WTC11 (cell line): ENCODE results near the gene CDV3. TPM values are rescaled to one million over a fixed set of nuclear protein-coding genes. Genes with fewer than 3 reads are reported as not detected.

Source experiments
- ATAC-seq: fragments of 200-7000 bp; cut with Tn5 transposase; 2 replicates; pipeline ENCODE4 v1.10.0; 2021; ENCODE audit warnings: mild to moderate bottlenecking, moderate library complexity
- CTCF ChIA-PET: fragments of 300-600 bp; sonication (Branson Sonifier 250); formaldehyde crosslinking; loops from one replicate; lab custom pipeline; 2021; ENCODE audit warnings: antibody characterized with exemption; lab: Charles Lee
- POLR2A ChIA-PET: fragments of 350-600 bp; sonication (Branson Sonifier 250); formaldehyde crosslinking; loops from one replicate; lab custom pipeline; 2021; ENCODE audit warnings: antibody characterized with exemption; lab: Charles Lee
- DNase-seq: peaks from one replicate; pipeline ENCODE4 v3.0.0; 2021; ENCODE audit warnings: low spot score
- H3K27ac Mint-ChIP-seq: 2 replicates; pipeline ENCODE4 v1.8.0; 2021; ENCODE audit warnings: mixed read lengths
- H3K27me3 Mint-ChIP-seq: 2 replicates; pipeline ENCODE4 v1.8.0; 2021; ENCODE audit warnings: low read depth, mild to moderate bottlenecking, moderate library complexity, mixed read lengths
- H3K36me3 Mint-ChIP-seq: 2 replicates; pipeline ENCODE4 v1.8.0; 2021; ENCODE audit warnings: mixed read lengths
- H3K4me1 Mint-ChIP-seq: 2 replicates; pipeline ENCODE4 v1.8.0; 2022; ENCODE audit warnings: mixed read lengths
- H3K4me3 Mint-ChIP-seq: 2 replicates; pipeline ENCODE4 v1.8.0; 2021; ENCODE audit warnings: mild to moderate bottlenecking, moderate library complexity, mixed read lengths
- H3K9me3 Mint-ChIP-seq: 2 replicates; pipeline ENCODE4 v1.8.0; 2021; ENCODE audit warnings: mixed read lengths
- ELF4 ChIP-seq: sonication (generic); formaldehyde crosslinking; IDR thresholded peaks from 2 replicates; pipeline ENCODE4 v1.8.1; 2022; ENCODE audit warnings: low read depth, mild to moderate bottlenecking, moderate library complexity, missing genetic modification reagents
- EMX1 ChIP-seq: fragments of 250-450 bp; sonication (Bioruptor Pico); IDR thresholded peaks from 2 replicates; pipeline ENCODE4 v1.8.0; 2021; ENCODE audit warnings: mild to moderate bottlenecking
- ETV6 ChIP-seq: sonication (generic); formaldehyde crosslinking; IDR thresholded peaks from 2 replicates; pipeline ENCODE4 v1.8.1; 2022; ENCODE audit warnings: mild to moderate bottlenecking, missing genetic modification reagents
- FOXP1 ChIP-seq: sonication (generic); formaldehyde crosslinking; IDR thresholded peaks from 2 replicates; pipeline ENCODE4 v1.8.0; 2022; ENCODE audit warnings: missing genetic modification reagents, mild to moderate bottlenecking, moderate library complexity, borderline replicate concordance
- GABPB1 ChIP-seq: sonication (generic); formaldehyde crosslinking; IDR thresholded peaks from 2 replicates; pipeline ENCODE4 v1.8.1; 2023; ENCODE audit warnings: mild to moderate bottlenecking, missing genetic modification reagents
- IRF2 ChIP-seq: sonication (generic); formaldehyde crosslinking; IDR thresholded peaks from 2 replicates; pipeline ENCODE4 v1.8.0; 2022; ENCODE audit warnings: low read depth, missing genetic modification reagents, borderline replicate concordance
- NFATC4 ChIP-seq: fragments of 250-450 bp; sonication (Bioruptor Pico); IDR thresholded peaks from 2 replicates; pipeline ENCODE4 v1.9.0; 2021; ENCODE audit warnings: mild to moderate bottlenecking
- NFYB ChIP-seq: sonication (generic); formaldehyde crosslinking; conservative IDR thresholded peaks from 2 replicates; pipeline ENCODE4 v1.8.0; 2022; ENCODE audit warnings: low read depth, missing genetic modification reagents
- NR2C2 ChIP-seq: sonication (generic); formaldehyde crosslinking; IDR thresholded peaks from 2 replicates; pipeline ENCODE4 v1.8.0; 2022; ENCODE audit warnings: mild to moderate bottlenecking, missing genetic modification reagents
- PRRX2 ChIP-seq: fragments of 250-450 bp; sonication (Bioruptor Pico); IDR thresholded peaks from 2 replicates; pipeline ENCODE4 v1.8.0; 2021; ENCODE audit warnings: mild to moderate bottlenecking
- RORB ChIP-seq: fragments of 250-450 bp; sonication (Bioruptor Pico); IDR thresholded peaks from 2 replicates; pipeline ENCODE4 v1.9.0; 2021; ENCODE audit warnings: mild to moderate bottlenecking
- SMAD3 ChIP-seq: sonication (generic); formaldehyde crosslinking; IDR thresholded peaks from 2 replicates; pipeline ENCODE4 v1.8.0; 2022; ENCODE audit warnings: missing genetic modification reagents, mild to moderate bottlenecking, borderline replicate concordance
- TEAD1 ChIP-seq: sonication (generic); formaldehyde crosslinking; IDR thresholded peaks from 2 replicates; pipeline ENCODE4 v1.8.0; 2022; ENCODE audit warnings: mild to moderate bottlenecking, missing genetic modification reagents
- TEAD4 ChIP-seq: sonication (generic); formaldehyde crosslinking; IDR thresholded peaks from 2 replicates; pipeline ENCODE4 v1.8.0; 2022; ENCODE audit warnings: mild to moderate bottlenecking, missing genetic modification reagents
- ZNF121 ChIP-seq: sonication (generic); formaldehyde crosslinking; IDR thresholded peaks from 2 replicates; pipeline ENCODE4 v1.8.0; 2023; ENCODE audit warnings: missing genetic modification reagents
- total RNA-seq: library from RNA; stranded (reverse); gene quantifications from 3 replicates; pipeline ENCODE4 v1.2.3, GENCODE V29; 2021
- TF ChIP-seq, protein P1 (sequence below): sonication (generic); formaldehyde crosslinking; IDR thresholded peaks from 2 replicates; pipeline ENCODE4 v1.8.0; 2022; ENCODE audit warnings: mild to moderate bottlenecking, missing genetic modification reagents
- TF ChIP-seq, protein P2 (sequence below): fragments of 250-450 bp; sonication (Bioruptor Pico); IDR thresholded peaks from 2 replicates; pipeline ENCODE4 v1.9.0; 2021; ENCODE audit warnings: mild to moderate bottlenecking
- TF ChIP-seq, protein P3 (sequence below): fragments of 250-450 bp; sonication (Bioruptor Pico); IDR thresholded peaks from 2 replicates; pipeline ENCODE4 v1.9.0; 2021; ENCODE audit warnings: mild to moderate bottlenecking
- TF ChIP-seq, protein P4 (sequence below): sonication (generic); formaldehyde crosslinking; conservative IDR thresholded peaks from 2 replicates; pipeline ENCODE4 v1.8.1; 2023; ENCODE audit warnings: mild to moderate bottlenecking, low read depth, missing genetic modification reagents, moderate library complexity
- TF ChIP-seq, protein P5 (sequence below): sonication (generic); formaldehyde crosslinking; conservative IDR thresholded peaks from 2 replicates; pipeline ENCODE4 v1.8.1; 2022; ENCODE audit warnings: mild to moderate bottlenecking, missing genetic modification reagents
- TF ChIP-seq, protein P6 (sequence below): sonication (generic); formaldehyde crosslinking; IDR thresholded peaks from 2 replicates; pipeline ENCODE4 v1.8.1; 2022; ENCODE audit warnings: low read depth, mild to moderate bottlenecking, moderate library complexity, missing genetic modification reagents, borderline replicate concordance
- TF ChIP-seq, protein P7 (sequence below): sonication (generic); formaldehyde crosslinking; IDR thresholded peaks from 2 replicates; pipeline ENCODE4 v1.8.1; 2022; ENCODE audit warnings: low read depth, missing genetic modification reagents, borderline replicate concordance

The CDV3 gene
- total RNA-seq, 1 experiment from 2014 or later, result 162 TPM

DNA sequence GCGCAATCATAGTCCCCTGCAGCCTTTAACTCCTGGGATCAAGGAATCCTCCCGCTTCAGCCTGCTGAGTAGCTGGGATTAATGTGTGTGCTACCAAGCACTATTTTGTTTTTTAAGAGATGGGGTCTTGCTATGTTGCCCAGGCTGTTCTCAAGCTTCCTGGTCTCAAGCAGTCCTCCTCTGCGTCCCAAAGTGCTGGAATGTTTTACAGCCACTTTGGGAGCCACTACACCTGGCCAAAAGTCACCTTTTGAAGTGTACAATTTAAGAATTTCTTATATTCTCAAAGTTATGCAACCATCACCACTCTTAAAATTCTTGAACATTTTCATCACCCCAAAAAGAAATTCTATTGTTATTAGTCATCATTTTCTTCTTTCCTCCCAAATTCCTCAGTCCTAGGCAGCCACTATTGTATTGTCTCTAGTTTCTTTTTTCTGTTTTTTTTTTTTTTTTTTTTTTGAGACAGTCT, 17.8 kb downstream of the CDV3 start:
- no peak overlapping the region for H3K4me3 Mint-ChIP-seq
- no peak for DNase-seq
- no peak for ATAC-seq
- no peaks in the 10 kb centered on the region for H3K27me3 Mint-ChIP-seq
- CTCF ChIA-PET, result interaction anchor here (0.6 kb wide), 2 partner anchors 13 to 17 kb away, joined by 3 read pairs; no protein-coding TSS in a partner anchor
- H3K27ac Mint-ChIP-seq, result no peak overlapping the region
- H3K36me3 Mint-ChIP-seq, result peaks cover 32% of the 10 kb centered on the region
- H3K9me3 Mint-ChIP-seq, result no peaks in the 10 kb centered on the region
- H3K4me1 Mint-ChIP-seq, result no peaks in the 10 kb centered on the region
- TF ChIP-seq ZNF121 (peak; percentile 94), GABPB1 (CRISPR knock-in tag) (no peak)
- TF ChIP-seq, protein P1, sequence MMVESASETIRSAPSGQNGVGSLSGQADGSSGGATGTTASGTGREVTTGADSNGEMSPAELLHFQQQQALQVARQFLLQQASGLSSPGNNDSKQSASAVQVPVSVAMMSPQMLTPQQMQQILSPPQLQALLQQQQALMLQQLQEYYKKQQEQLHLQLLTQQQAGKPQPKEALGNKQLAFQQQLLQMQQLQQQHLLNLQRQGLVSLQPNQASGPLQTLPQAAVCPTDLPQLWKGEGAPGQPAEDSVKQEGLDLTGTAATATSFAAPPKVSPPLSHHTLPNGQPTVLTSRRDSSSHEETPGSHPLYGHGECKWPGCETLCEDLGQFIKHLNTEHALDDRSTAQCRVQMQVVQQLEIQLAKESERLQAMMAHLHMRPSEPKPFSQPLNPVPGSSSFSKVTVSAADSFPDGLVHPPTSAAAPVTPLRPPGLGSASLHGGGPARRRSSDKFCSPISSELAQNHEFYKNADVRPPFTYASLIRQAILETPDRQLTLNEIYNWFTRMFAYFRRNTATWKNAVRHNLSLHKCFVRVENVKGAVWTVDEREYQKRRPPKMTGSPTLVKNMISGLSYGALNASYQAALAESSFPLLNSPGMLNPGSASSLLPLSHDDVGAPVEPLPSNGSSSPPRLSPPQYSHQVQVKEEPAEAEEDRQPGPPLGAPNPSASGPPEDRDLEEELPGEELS (CRISPR knock-in tag), result no peak
- POLR2A ChIA-PET, result no interaction called here

DNA sequence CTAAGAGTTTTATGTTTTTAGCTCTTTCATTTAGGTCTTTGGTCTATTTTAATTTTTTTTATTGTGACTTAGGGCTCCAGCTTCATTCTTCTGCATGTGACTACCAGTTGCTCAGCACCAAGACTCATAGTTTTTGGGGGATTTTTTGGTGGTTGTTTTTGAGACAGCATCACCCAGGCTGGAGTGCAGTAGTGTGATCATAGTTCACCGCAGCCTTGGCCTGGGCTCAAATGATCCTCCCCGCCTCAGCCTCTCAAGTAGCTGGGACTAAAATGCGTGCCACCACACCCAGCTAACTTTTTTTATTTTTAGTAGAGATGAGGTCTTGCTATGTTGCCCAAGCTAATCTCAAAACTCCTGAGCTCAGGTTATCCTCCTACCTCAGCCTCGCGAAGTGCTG, 19.4 kb downstream of the CDV3 start:
- no peak overlapping the region for H3K4me3 Mint-ChIP-seq
- ChIA-PET CTCF (no interaction called here), POLR2A (no interaction called here)
- no peaks in the 10 kb centered on the region for H3K27me3 Mint-ChIP-seq
- H3K36me3 Mint-ChIP-seq, result peaks cover 20% of the 10 kb centered on the region
- no peaks in the 10 kb centered on the region for H3K4me1 Mint-ChIP-seq
- no peaks in the 10 kb centered on the region for H3K9me3 Mint-ChIP-seq
- H3K27ac Mint-ChIP-seq, result no peak overlapping the region
- TF ChIP-seq NFATC4 (no peak), SMAD3 (CRISPR knock-in tag) (no peak), TEAD4 (CRISPR knock-in tag) (no peak)
- TF ChIP-seq, protein P2, sequence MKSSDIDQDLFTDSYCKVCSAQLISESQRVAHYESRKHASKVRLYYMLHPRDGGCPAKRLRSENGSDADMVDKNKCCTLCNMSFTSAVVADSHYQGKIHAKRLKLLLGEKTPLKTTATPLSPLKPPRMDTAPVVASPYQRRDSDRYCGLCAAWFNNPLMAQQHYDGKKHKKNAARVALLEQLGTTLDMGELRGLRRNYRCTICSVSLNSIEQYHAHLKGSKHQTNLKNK (CRISPR knock-in tag), result no peak
- DNase-seq, result no peak
- no peak for ATAC-seq

DNA sequence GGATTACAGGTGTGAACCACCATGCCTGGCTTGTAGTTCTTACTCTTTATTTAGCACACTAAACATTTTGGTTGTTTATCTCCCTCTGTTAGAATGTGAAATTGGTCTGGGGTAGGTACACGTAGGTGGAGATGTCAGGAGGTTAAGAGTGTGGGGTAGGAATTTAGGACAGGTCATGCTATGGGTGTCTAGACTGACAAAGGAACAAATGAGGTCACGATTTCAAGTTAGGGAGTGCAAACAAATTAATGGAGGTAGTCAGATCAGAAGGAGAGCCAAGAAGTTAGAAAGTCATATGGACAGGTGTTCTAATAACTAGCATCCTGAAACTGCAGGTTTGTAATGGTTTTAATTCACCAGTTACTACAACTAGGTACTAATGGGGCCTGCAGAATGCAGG, 19.8 kb downstream of the CDV3 start:
- ChIA-PET POLR2A (no interaction called here), CTCF (no interaction called here)
- no peak for DNase-seq
- Mint-ChIP-seq H3K27ac (no peak overlapping the region), H3K4me3 (no peak overlapping the region), H3K9me3 (no peaks in the 10 kb centered on the region), H3K27me3 (no peaks in the 10 kb centered on the region), H3K4me1 (no peaks in the 10 kb centered on the region), H3K36me3 (peaks cover 16% of the 10 kb centered on the region)
- ATAC-seq, result no peak
- TF ChIP-seq PRRX2 (CRISPR knock-in tag) (no peak), IRF2 (CRISPR knock-in tag) (no peak), TEAD1 (CRISPR knock-in tag) (no peak), EMX1 (CRISPR knock-in tag) (no peak), NFYB (CRISPR knock-in tag) (no peak), NR2C2 (CRISPR knock-in tag) (no peak), FOXP1 (CRISPR knock-in tag) (no peak), TEAD4 (CRISPR knock-in tag) (no peak), ELF4 (CRISPR knock-in tag) (no peak), RORB (CRISPR knock-in tag) (no peak), ETV6 (no peak)
- TF ChIP-seq, protein P3, sequence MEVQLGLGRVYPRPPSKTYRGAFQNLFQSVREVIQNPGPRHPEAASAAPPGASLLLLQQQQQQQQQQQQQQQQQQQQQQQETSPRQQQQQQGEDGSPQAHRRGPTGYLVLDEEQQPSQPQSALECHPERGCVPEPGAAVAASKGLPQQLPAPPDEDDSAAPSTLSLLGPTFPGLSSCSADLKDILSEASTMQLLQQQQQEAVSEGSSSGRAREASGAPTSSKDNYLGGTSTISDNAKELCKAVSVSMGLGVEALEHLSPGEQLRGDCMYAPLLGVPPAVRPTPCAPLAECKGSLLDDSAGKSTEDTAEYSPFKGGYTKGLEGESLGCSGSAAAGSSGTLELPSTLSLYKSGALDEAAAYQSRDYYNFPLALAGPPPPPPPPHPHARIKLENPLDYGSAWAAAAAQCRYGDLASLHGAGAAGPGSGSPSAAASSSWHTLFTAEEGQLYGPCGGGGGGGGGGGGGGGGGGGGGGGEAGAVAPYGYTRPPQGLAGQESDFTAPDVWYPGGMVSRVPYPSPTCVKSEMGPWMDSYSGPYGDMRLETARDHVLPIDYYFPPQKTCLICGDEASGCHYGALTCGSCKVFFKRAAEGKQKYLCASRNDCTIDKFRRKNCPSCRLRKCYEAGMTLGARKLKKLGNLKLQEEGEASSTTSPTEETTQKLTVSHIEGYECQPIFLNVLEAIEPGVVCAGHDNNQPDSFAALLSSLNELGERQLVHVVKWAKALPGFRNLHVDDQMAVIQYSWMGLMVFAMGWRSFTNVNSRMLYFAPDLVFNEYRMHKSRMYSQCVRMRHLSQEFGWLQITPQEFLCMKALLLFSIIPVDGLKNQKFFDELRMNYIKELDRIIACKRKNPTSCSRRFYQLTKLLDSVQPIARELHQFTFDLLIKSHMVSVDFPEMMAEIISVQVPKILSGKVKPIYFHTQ (CRISPR knock-in tag), result no peak
- TF ChIP-seq, protein P4, sequence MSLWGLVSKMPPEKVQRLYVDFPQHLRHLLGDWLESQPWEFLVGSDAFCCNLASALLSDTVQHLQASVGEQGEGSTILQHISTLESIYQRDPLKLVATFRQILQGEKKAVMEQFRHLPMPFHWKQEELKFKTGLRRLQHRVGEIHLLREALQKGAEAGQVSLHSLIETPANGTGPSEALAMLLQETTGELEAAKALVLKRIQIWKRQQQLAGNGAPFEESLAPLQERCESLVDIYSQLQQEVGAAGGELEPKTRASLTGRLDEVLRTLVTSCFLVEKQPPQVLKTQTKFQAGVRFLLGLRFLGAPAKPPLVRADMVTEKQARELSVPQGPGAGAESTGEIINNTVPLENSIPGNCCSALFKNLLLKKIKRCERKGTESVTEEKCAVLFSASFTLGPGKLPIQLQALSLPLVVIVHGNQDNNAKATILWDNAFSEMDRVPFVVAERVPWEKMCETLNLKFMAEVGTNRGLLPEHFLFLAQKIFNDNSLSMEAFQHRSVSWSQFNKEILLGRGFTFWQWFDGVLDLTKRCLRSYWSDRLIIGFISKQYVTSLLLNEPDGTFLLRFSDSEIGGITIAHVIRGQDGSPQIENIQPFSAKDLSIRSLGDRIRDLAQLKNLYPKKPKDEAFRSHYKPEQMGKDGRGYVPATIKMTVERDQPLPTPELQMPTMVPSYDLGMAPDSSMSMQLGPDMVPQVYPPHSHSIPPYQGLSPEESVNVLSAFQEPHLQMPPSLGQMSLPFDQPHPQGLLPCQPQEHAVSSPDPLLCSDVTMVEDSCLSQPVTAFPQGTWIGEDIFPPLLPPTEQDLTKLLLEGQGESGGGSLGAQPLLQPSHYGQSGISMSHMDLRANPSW (CRISPR knock-in tag), result no peak
- TF ChIP-seq, protein P5, sequence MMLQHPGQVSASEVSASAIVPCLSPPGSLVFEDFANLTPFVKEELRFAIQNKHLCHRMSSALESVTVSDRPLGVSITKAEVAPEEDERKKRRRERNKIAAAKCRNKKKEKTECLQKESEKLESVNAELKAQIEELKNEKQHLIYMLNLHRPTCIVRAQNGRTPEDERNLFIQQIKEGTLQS (CRISPR knock-in tag), result no peak
- TF ChIP-seq, protein P6, sequence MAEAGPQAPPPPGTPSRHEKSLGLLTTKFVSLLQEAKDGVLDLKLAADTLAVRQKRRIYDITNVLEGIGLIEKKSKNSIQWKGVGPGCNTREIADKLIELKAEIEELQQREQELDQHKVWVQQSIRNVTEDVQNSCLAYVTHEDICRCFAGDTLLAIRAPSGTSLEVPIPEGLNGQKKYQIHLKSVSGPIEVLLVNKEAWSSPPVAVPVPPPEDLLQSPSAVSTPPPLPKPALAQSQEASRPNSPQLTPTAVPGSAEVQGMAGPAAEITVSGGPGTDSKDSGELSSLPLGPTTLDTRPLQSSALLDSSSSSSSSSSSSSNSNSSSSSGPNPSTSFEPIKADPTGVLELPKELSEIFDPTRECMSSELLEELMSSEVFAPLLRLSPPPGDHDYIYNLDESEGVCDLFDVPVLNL, result no peak
- TF ChIP-seq, protein P7, sequence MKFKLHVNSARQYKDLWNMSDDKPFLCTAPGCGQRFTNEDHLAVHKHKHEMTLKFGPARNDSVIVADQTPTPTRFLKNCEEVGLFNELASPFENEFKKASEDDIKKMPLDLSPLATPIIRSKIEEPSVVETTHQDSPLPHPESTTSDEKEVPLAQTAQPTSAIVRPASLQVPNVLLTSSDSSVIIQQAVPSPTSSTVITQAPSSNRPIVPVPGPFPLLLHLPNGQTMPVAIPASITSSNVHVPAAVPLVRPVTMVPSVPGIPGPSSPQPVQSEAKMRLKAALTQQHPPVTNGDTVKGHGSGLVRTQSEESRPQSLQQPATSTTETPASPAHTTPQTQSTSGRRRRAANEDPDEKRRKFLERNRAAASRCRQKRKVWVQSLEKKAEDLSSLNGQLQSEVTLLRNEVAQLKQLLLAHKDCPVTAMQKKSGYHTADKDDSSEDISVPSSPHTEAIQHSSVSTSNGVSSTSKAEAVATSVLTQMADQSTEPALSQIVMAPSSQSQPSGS (CRISPR knock-in tag), result no peak
